Neural cell (in vitro differentiated cells): ENCODE data around the gene INTU. TPM values are rescaled to one million over a fixed set of nuclear protein-coding genes. Genes with fewer than 3 reads are reported as not detected.

Experiments
- H2AFZ ChIP-seq: fragments of 200-600, 300-800 bp; sonication (generic), shearing (Covaris generic); 2 replicates; pipeline ENCODE4 v1.6.0; 2014; ENCODE audit warnings: low read depth, mild to moderate bottlenecking, antibody characterized with exemption, low read length, moderate library complexity
- H3F3A ChIP-seq: fragments of 200-600 bp; shearing (Covaris generic); 2 replicates; pipeline ENCODE4 v1.6.1; 2016; ENCODE audit warnings: mild to moderate bottlenecking, moderate library complexity, mixed read lengths, antibody characterized with exemption, low read length; ENCODE audit not compliant: insufficient read depth, poor library complexity, severe bottlenecking
- H3K27ac ChIP-seq: fragments of 200-600, 300-800 bp; sonication (generic), shearing (Covaris generic); 2 replicates; pipeline ENCODE4 v1.5.1; 2014; ENCODE audit warnings: mild to moderate bottlenecking, low read length, moderate library complexity
- H3K27me3 ChIP-seq: fragments of 300-800, 200-600 bp; sonication (generic), shearing (Covaris generic); 2 replicates; pipeline ENCODE4 v1.6.0; 2014; ENCODE audit warnings: mild to moderate bottlenecking, low read depth, low read length, moderate library complexity; ENCODE audit not compliant: insufficient read depth
- H3K36me3 ChIP-seq: fragments of 300-800, 200-600 bp; sonication (generic), shearing (Covaris generic); 2 replicates; pipeline ENCODE4 v1.5.1; 2014; ENCODE audit warnings: mild to moderate bottlenecking, antibody characterized with exemption, low read length, moderate library complexity; ENCODE audit not compliant: insufficient read depth
- H3K4me2 ChIP-seq: fragments of 300-800, 200-600 bp; sonication (generic), shearing (Covaris generic); 2 replicates; pipeline ENCODE4 v1.6.0; 2014; ENCODE audit warnings: mild to moderate bottlenecking, low read length
- H3K4me3 ChIP-seq: fragments of 300-800, 200-600 bp; sonication (generic), shearing (Covaris generic); 2 replicates; pipeline ENCODE4 v1.5.1; 2014; ENCODE audit warnings: mild to moderate bottlenecking, low read length, moderate library complexity
- H3K79me2 ChIP-seq: fragments of 200-600 bp; shearing (Covaris generic); replicated peaks from 2 replicates; pipeline ENCODE4 v1.6.0; 2014; ENCODE audit warnings: mild to moderate bottlenecking, low read length, moderate library complexity; ENCODE audit not compliant: insufficient read depth
- H3K9ac ChIP-seq: fragments of 300-800, 200-600 bp; sonication (generic), shearing (Covaris generic); 2 replicates; pipeline ENCODE4 v1.6.1; 2016; ENCODE audit warnings: mild to moderate bottlenecking, low read length, mixed read lengths
- H3K9me2 ChIP-seq: fragments of 200-600 bp; shearing (Covaris generic); 2 replicates; pipeline ENCODE4 v1.6.1; 2016; ENCODE audit warnings: mild to moderate bottlenecking, low read length, mixed read lengths; ENCODE audit not compliant: insufficient read depth
- H3K9me3 ChIP-seq: fragments of 200-600, 300-800 bp; sonication (generic), shearing (Covaris generic); 2 replicates; pipeline ENCODE4 v1.6.1; 2016; ENCODE audit warnings: mild to moderate bottlenecking, mixed run types, low read length, moderate library complexity, mixed read lengths
- H4K20me1 ChIP-seq: fragments of 200-600 bp; shearing (Covaris generic); 2 replicates; pipeline ENCODE4 v1.6.1; 2016; ENCODE audit warnings: mild to moderate bottlenecking, mixed run types; ENCODE audit not compliant: insufficient read depth
- CTCF ChIP-seq: fragments of 450-650 bp; IDR thresholded peaks from 2 replicates; pipeline ENCODE4 v1.5.1; 2014; ENCODE audit warnings: antibody characterized with exemption, mild to moderate bottlenecking, moderate library complexity; ENCODE audit not compliant: poor library complexity, severe bottlenecking
- EP300 ChIP-seq: fragments of 450-650 bp; conservative IDR thresholded peaks from 2 replicates; pipeline ENCODE4 v1.6.1; 2014; ENCODE audit warnings: antibody characterized with exemption, mild to moderate bottlenecking, moderate library complexity; ENCODE audit not compliant: poor library complexity, severe bottlenecking
- EZH2 ChIP-seq: fragments of 200-600, 300-800 bp; shearing (Covaris generic), sonication (generic); IDR thresholded peaks from 2 replicates; pipeline ENCODE4 v1.6.1; 2014; ENCODE audit warnings: antibody characterized with exemption, low read length, borderline replicate concordance, mild to moderate bottlenecking; ENCODE audit not compliant: insufficient read depth, poor library complexity, severe bottlenecking
- MXI1 ChIP-seq: fragments of 450-650 bp; conservative IDR thresholded peaks from 2 replicates; pipeline ENCODE4 v1.6.1; 2014; ENCODE audit warnings: antibody characterized with exemption, mild to moderate bottlenecking; ENCODE audit not compliant: poor library complexity, severe bottlenecking
- POLR2AphosphoS5 ChIP-seq: IDR thresholded peaks from 2 replicates; pipeline ENCODE4 v1.6.1; 2012
- RAD21 ChIP-seq: fragments of 450-650 bp; conservative IDR thresholded peaks from 2 replicates; pipeline ENCODE4 v1.6.1; 2014; ENCODE audit warnings: antibody characterized with exemption, mild to moderate bottlenecking, moderate library complexity
- REST ChIP-seq: IDR thresholded peaks from 2 replicates; pipeline ENCODE4 v1.6.1; 2012; ENCODE audit warnings: borderline replicate concordance
- SMC3 ChIP-seq: fragments of 450-650 bp; conservative IDR thresholded peaks from 2 replicates; pipeline ENCODE4 v1.6.1; 2014; ENCODE audit warnings: antibody characterized with exemption, mild to moderate bottlenecking, moderate library complexity; ENCODE audit not compliant: poor library complexity
- TAF1 ChIP-seq: IDR thresholded peaks from 2 replicates; pipeline ENCODE4 v1.6.1; 2012; ENCODE audit warnings: low read depth
- polyA plus RNA-seq: library from polyadenylated mRNA; depleted of rRNA; stranded (reverse); fragments of >200 nt; gene quantifications from 2 replicates; pipeline ENCODE4 v1.2.3, GENCODE V29; 2014

INTU gene
- polyA plus RNA-seq, 1 donor from 2014 or later = 15.7 TPM

- no peaks in the 10 kb centered on the region for H3K27me3 ChIP-seq
- H3K4me2 ChIP-seq = no peak overlapping the region
Observed at GRCh38 chr4:127642169-127642568, 9.4 kb downstream of the INTU start.

GRCh38 chr4:127643791-127644190 lies 11.0 kb downstream of the INTU start:
- no peaks in the 10 kb centered on the region for H3F3A ChIP-seq
- H3K4me2 ChIP-seq = no peak overlapping the region
- H4K20me1 ChIP-seq = no peaks in the 10 kb centered on the region
- H3K36me3 ChIP-seq = peaks cover 11% of the 10 kb centered on the region
- H3K27me3 ChIP-seq = no peaks in the 10 kb centered on the region
- H2AFZ ChIP-seq = no peak overlapping the region
- no peaks in the 10 kb centered on the region for H3K9me2 ChIP-seq
- peaks cover 27% of the 10 kb centered on the region for H3K79me2 ChIP-seq
- no peak overlapping the region for H3K9ac ChIP-seq
- H3K4me3 ChIP-seq = no peak overlapping the region
- no peak overlapping the region for H3K27ac ChIP-seq
- H3K9me3 ChIP-seq = no peaks in the 10 kb centered on the region
- no peak for TF ChIP-seq RAD21
- TF ChIP-seq TAF1 = no peak
- TF ChIP-seq SMC3 = no peak
- TF ChIP-seq EP300 = no peak
- no peak for TF ChIP-seq EZH2
- TF ChIP-seq CTCF = no peak
- TF ChIP-seq MXI1 = no peak

More at GRCh38 chr4:127642169-127642568, 9.4 kb downstream of the INTU start:
- H3K4me3 ChIP-seq = no peak overlapping the region
- no peak for TF ChIP-seq POLR2AphosphoS5
- TF ChIP-seq EZH2 = no peak
- no peak for TF ChIP-seq CTCF
- TF ChIP-seq TAF1 = no peak
- TF ChIP-seq RAD21 = no peak
- TF ChIP-seq SMC3 = no peak
- no peak for TF ChIP-seq MXI1
- TF ChIP-seq REST = no peak
- TF ChIP-seq EP300 = no peak
- no peaks in the 10 kb centered on the region for H3K9me2 ChIP-seq
- no peaks in the 10 kb centered on the region for H3F3A ChIP-seq
- H3K9me3 ChIP-seq = no peaks in the 10 kb centered on the region
- H3K9ac ChIP-seq = no peak overlapping the region
- no peak overlapping the region for H2AFZ ChIP-seq
- no peaks in the 10 kb centered on the region for H4K20me1 ChIP-seq
- no peak overlapping the region for H3K27ac ChIP-seq
- H3K79me2 ChIP-seq = peaks cover 38% of the 10 kb centered on the region
- peaks cover 11% of the 10 kb centered on the region for H3K36me3 ChIP-seq
